IPS-18a (cell line): ENCODE data around the gene SPATA3.

Experiments
- H3K27ac ChIP-seq: one replicate; pipeline ENCODE4 v1.5.1; 2013; ENCODE audit warnings: low read length
- H3K27me3 ChIP-seq: one replicate; pipeline ENCODE4 v1.6.1; 2013; ENCODE audit warnings: mild to moderate bottlenecking, low read length; ENCODE audit not compliant: control insufficient read depth, insufficient read depth
- H3K36me3 ChIP-seq: one replicate; pipeline ENCODE4 v1.6.1; 2013; ENCODE audit warnings: low read depth, low read length; ENCODE audit not compliant: control insufficient read depth
- H3K4me1 ChIP-seq: one replicate; pipeline ENCODE4 v1.6.1; 2013; ENCODE audit warnings: low read depth, low read length; ENCODE audit not compliant: control insufficient read depth
- H3K4me3 ChIP-seq: one replicate; pipeline ENCODE4 v1.5.1; 2013; ENCODE audit warnings: low read length
- H3K9ac ChIP-seq: one replicate; pipeline ENCODE4 v1.6.1; 2013; ENCODE audit warnings: mild to moderate bottlenecking, low read length, moderate library complexity
- H3K9me3 ChIP-seq: one replicate; pipeline ENCODE4 v1.6.1; 2013; ENCODE audit warnings: low read depth, low read length; ENCODE audit not compliant: control insufficient read depth

The SPATA3 gene

GRCh38 chr2:230972046-230972445 lies 23.9 kb upstream of the SPATA3 start:
- Histone ChIP-seq H3K27ac (no peak overlapping the region), H3K36me3 (no peaks in the 10 kb centered on the region), H3K27me3 (no peaks in the 10 kb centered on the region), H3K4me3 (no peak overlapping the region), H3K9me3 (no peaks in the 10 kb centered on the region), H3K4me1 (no peaks in the 10 kb centered on the region), H3K9ac (no peak overlapping the region)

GRCh38 chr2:230974096-230974913 lies 21.6 kb upstream of the SPATA3 start:
- Histone ChIP-seq H3K4me3 (no peak overlapping the region), H3K36me3 (no peaks in the 10 kb centered on the region), H3K4me1 (no peaks in the 10 kb centered on the region), H3K27ac (no peak overlapping the region), H3K27me3 (no peaks in the 10 kb centered on the region), H3K9me3 (no peaks in the 10 kb centered on the region), H3K9ac (no peak overlapping the region)

GRCh38 chr2:230975927-230976326 lies 20.0 kb upstream of the SPATA3 start:
- Histone ChIP-seq H3K27me3 (no peaks in the 10 kb centered on the region), H3K9ac (no peak overlapping the region), H3K4me1 (no peaks in the 10 kb centered on the region), H3K9me3 (no peaks in the 10 kb centered on the region), H3K4me3 (no peak overlapping the region), H3K27ac (no peak overlapping the region), H3K36me3 (no peaks in the 10 kb centered on the region)

GRCh38 chr2:230976671-230977171 lies 19.2 kb upstream of the SPATA3 start:
- Histone ChIP-seq H3K4me1 (no peaks in the 10 kb centered on the region), H3K9ac (no peak overlapping the region), H3K36me3 (no peaks in the 10 kb centered on the region), H3K27me3 (no peaks in the 10 kb centered on the region), H3K9me3 (no peaks in the 10 kb centered on the region), H3K4me3 (no peak overlapping the region), H3K27ac (no peak overlapping the region)

- no peak overlapping the region for H3K4me3 ChIP-seq
- no peaks in the 10 kb centered on the region for H3K4me1 ChIP-seq
- no peaks in the 10 kb centered on the region for H3K36me3 ChIP-seq
- H3K9ac ChIP-seq: no peak overlapping the region
- H3K27ac ChIP-seq: no peak overlapping the region
- no peaks in the 10 kb centered on the region for H3K9me3 ChIP-seq
- no peaks in the 10 kb centered on the region for H3K27me3 ChIP-seq
Measured at GRCh38 chr2:230980468-230980867, 15.5 kb upstream of the SPATA3 start.

GRCh38 chr2:230981704-230982103 lies 14.2 kb upstream of the SPATA3 start:
- H3K36me3 ChIP-seq: no peaks in the 10 kb centered on the region
- no peaks in the 10 kb centered on the region for H3K27me3 ChIP-seq
- no peaks in the 10 kb centered on the region for H3K9me3 ChIP-seq
- H3K4me3 ChIP-seq: no peak overlapping the region
- H3K9ac ChIP-seq: no peak overlapping the region
- peaks cover 1% of the 10 kb centered on the region for H3K4me1 ChIP-seq
- H3K27ac ChIP-seq: no peak overlapping the region

- H3K4me1 ChIP-seq: peaks cover 4% of the 10 kb centered on the region
- H3K9me3 ChIP-seq: no peaks in the 10 kb centered on the region
- H3K36me3 ChIP-seq: no peaks in the 10 kb centered on the region
Measured at GRCh38 chr2:230982126-230982525, 13.8 kb upstream of the SPATA3 start.

GRCh38 chr2:230982528-230982927 lies 13.4 kb upstream of the SPATA3 start:
- Histone ChIP-seq H3K27ac (no peak overlapping the region), H3K4me3 (no peak overlapping the region), H3K9ac (no peak overlapping the region), H3K4me1 (peaks cover 4% of the 10 kb centered on the region), H3K36me3 (no peaks in the 10 kb centered on the region), H3K27me3 (no peaks in the 10 kb centered on the region), H3K9me3 (no peaks in the 10 kb centered on the region)

More at GRCh38 chr2:230982126-230982525, 13.8 kb upstream of the SPATA3 start:
- no peaks in the 10 kb centered on the region for H3K27me3 ChIP-seq
- H3K27ac ChIP-seq: no peak overlapping the region
- no peak overlapping the region for H3K9ac ChIP-seq
- no peak overlapping the region for H3K4me3 ChIP-seq

GRCh38 chr2:230983566-230983965 lies 12.4 kb upstream of the SPATA3 start:
- no peak overlapping the region for H3K27ac ChIP-seq
- no peak overlapping the region for H3K9ac ChIP-seq
- H3K9me3 ChIP-seq: no peaks in the 10 kb centered on the region
- H3K27me3 ChIP-seq: no peaks in the 10 kb centered on the region
- H3K4me3 ChIP-seq: no peak overlapping the region
- H3K36me3 ChIP-seq: no peaks in the 10 kb centered on the region
- H3K4me1 ChIP-seq: peaks cover 4% of the 10 kb centered on the region

GRCh38 chr2:230984393-230985220 lies 11.3 kb upstream of the SPATA3 start:
- H3K27ac ChIP-seq: no peak overlapping the region
- no peak overlapping the region for H3K4me3 ChIP-seq
- H3K36me3 ChIP-seq: no peaks in the 10 kb centered on the region
- no peaks in the 10 kb centered on the region for H3K27me3 ChIP-seq
- H3K9ac ChIP-seq: no peak overlapping the region
- peaks cover 4% of the 10 kb centered on the region for H3K4me1 ChIP-seq
- no peaks in the 10 kb centered on the region for H3K9me3 ChIP-seq

GRCh38 chr2:230985519-230986231 lies 10.2 kb upstream of the SPATA3 start:
- H3K9ac ChIP-seq: no peak overlapping the region

More at GRCh38 chr2:230985519-230986231, 10.2 kb upstream of the SPATA3 start:
- Histone ChIP-seq H3K36me3 (no peaks in the 10 kb centered on the region), H3K4me1 (peaks cover 4% of the 10 kb centered on the region), H3K27ac (no peak overlapping the region), H3K9me3 (no peaks in the 10 kb centered on the region), H3K4me3 (no peak overlapping the region), H3K27me3 (no peaks in the 10 kb centered on the region)
